HG02678 (cell line): Measurements from ENCODE around the gene SLC6A11.

ENCODE experiments used
- ATAC-seq: cut with Tn5 transposase; IDR thresholded peaks from one replicate; pipeline ENCODE4 v1.9.1; 2021; ENCODE audit warnings: mild to moderate bottlenecking, moderate library complexity; ENCODE audit not compliant: unreplicated experiment

The SLC6A11 gene

GRCh38 chr3:10837849-10838248 is 21.8 kb downstream of the SLC6A11 start:
- ATAC-seq = no peak

- no peak for ATAC-seq
These were observed 23.1 kb downstream of the SLC6A11 start for GRCh38 chr3:10839167-10839566.

- no peak for ATAC-seq
These were observed 25.1 kb downstream of the SLC6A11 start for GRCh38 chr3:10841100-10841499.

- ATAC-seq = no peak
These were observed 27.4 kb downstream of the SLC6A11 start for GRCh38 chr3:10843378-10843777.

- ATAC-seq = no peak
These were observed 29.2 kb downstream of the SLC6A11 start for GRCh38 chr3:10845001-10845761.

GRCh38 chr3:10845839-10846656 is 30.0 kb downstream of the SLC6A11 start:
- peak; percentile 70 for ATAC-seq

GRCh38 chr3:10846657-10846975 is 30.6 kb downstream of the SLC6A11 start:
- no peak for ATAC-seq

- no peak for ATAC-seq
These were observed 32.2 kb downstream of the SLC6A11 start for GRCh38 chr3:10848261-10848660.

GRCh38 chr3:10852066-10852808 is 36.2 kb downstream of the SLC6A11 start:
- no peak for ATAC-seq

- ATAC-seq = no peak
These were observed 39.2 kb downstream of the SLC6A11 start for GRCh38 chr3:10855083-10855870.

- no peak for ATAC-seq
These were observed 40.0 kb downstream of the SLC6A11 start for GRCh38 chr3:10855871-10856662.

- no peak for ATAC-seq
These were observed 41.2 kb downstream of the SLC6A11 start for GRCh38 chr3:10857235-10857634.

GRCh38 chr3:10858091-10858490 is 42.1 kb downstream of the SLC6A11 start:
- no peak for ATAC-seq

GRCh38 chr3:10867384-10867783 is 51.4 kb downstream of the SLC6A11 start:
- no peak for ATAC-seq

- ATAC-seq = no peak
These were observed 53.4 kb downstream of the SLC6A11 start for GRCh38 chr3:10869460-10869859.

- no peak for ATAC-seq
These were observed 54.3 kb downstream of the SLC6A11 start for GRCh38 chr3:10870296-10870695.

GRCh38 chr3:10873415-10873814 is 57.4 kb downstream of the SLC6A11 start:
- no peak for ATAC-seq

- ATAC-seq = no peak
These were observed 59.9 kb downstream of the SLC6A11 start for GRCh38 chr3:10875914-10876313.

GRCh38 chr3:10876661-10877060 is 60.6 kb downstream of the SLC6A11 start:
- no peak for ATAC-seq

GRCh38 chr3:10882851-10883250 is 66.8 kb downstream of the SLC6A11 start:
- no peak for ATAC-seq
